HG02840 (cell line): ENCODE data around the gene LACTB.

Source experiments
- ATAC-seq: cut with Tn5 transposase; IDR thresholded peaks from one replicate; pipeline ENCODE4 v1.9.1; 2021; ENCODE audit warnings: mild to moderate bottlenecking, moderate library complexity, moderate number of reproducible peaks; ENCODE audit not compliant: unreplicated experiment, low FRiP score

LACTB gene, protein sequence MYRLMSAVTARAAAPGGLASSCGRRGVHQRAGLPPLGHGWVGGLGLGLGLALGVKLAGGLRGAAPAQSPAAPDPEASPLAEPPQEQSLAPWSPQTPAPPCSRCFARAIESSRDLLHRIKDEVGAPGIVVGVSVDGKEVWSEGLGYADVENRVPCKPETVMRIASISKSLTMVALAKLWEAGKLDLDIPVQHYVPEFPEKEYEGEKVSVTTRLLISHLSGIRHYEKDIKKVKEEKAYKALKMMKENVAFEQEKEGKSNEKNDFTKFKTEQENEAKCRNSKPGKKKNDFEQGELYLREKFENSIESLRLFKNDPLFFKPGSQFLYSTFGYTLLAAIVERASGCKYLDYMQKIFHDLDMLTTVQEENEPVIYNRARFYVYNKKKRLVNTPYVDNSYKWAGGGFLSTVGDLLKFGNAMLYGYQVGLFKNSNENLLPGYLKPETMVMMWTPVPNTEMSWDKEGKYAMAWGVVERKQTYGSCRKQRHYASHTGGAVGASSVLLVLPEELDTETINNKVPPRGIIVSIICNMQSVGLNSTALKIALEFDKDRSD

DNA sequence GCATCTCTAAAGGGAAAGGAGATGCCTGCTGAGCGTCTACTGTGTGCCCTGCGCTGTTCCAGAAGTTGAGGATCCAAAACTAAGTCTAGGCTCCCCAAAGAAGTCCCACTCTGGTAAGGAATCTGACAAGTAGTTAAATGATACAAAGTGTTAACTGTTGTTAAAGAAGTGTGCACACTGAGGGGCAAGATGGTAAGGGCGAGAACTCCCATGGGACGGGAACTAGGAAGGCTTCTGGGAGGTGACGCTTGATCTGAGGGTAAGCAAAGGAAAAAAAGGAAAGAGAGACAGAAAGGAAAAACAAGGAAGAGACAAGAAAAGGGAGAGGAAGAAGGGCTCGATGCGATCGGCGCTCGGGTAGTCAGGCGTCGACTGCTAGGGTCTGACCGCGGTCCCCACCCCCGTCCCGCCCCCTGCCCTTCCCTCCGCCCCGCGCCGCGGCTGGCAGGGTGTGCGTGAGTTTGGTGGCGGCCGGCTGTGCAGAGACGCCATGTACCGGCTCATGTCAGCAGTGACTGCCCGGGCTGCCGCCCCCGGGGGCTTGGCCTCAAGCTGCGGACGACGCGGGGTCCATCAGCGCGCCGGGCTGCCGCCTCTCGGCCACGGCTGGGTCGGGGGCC is at the start of gene LACTB:
Gene LACTB (plus strand): TSS at position 480 of the 620 bp plus-strand sequence. CDS start 11 bp downstream, at position 491.
- ATAC-seq = peak; percentile 78

DNA sequence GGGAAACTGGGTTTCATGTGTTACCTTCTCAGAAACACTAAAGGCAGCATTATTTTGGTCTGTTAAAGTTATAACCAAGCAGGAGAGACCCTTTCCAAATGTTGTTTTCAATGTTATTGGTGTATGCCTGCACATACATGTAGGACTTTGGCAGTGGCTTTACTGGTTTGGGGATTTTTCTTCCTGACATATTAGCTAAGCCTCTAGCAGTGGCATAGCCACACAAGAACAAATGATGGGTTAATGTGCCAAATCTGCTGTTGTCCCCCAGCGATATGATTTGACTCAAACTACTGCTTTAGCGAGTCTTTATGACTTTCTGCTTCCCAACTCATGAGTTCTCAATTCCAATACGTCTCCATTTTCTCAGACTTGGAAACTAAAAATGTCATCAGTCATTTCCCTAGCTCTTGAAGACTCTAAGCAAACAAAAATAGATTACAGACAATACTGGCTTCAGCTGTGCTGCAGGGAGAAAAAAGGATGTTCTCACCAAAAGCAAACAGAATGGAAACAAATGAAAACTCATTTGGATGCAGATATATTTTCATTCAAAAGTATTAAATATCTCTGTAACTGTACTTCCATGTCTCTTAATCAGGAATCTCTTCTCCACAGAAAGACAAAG is 49.5 kb upstream of the LACTB start:
- no peak for ATAC-seq

- no peak for ATAC-seq
Measured at GRCh38 chr15:63072809-63073277, 48.8 kb upstream of the LACTB start.

DNA sequence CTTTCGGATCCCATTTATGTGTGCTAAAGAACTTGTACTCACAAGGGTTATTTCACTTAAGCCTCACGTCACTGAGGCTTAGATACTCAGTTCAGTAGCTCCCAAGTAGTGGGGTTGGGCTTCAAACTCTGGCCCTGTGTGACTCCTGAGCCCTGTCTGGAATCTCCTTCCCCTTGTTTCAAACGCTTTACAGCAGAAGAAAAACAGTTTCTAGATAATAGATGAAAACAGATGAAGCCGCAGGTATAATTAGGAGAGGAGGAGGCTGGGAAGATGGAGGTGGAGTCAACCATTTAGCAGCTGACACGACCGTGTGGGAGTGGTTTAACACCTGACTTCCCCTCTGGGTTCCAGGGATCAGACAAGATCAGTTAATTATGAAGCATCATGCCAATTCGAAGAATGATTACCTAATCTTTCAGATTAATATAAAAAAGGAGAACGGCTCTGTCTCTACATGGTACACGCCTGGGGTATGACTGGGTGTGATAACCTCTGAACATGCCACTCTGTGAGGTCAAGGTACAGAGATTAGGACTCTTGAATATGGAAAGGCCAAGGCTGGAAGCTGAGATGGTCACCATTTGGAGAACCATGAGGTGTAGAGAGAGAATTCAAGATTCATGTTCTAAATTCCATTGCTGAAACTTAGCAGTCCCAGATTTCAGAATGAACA is 48.0 kb upstream of the LACTB start:
- no peak for ATAC-seq

- no peak for ATAC-seq
Measured at GRCh38 chr15:63075015-63075983, 46.4 kb upstream of the LACTB start.

- no peak for ATAC-seq
Measured at GRCh38 chr15:63075984-63076713, 45.5 kb upstream of the LACTB start.

GRCh38 chr15:63076714-63077046 is 45.0 kb upstream of the LACTB start:
- no peak for ATAC-seq

GRCh38 chr15:63077952-63078351 is 43.7 kb upstream of the LACTB start:
- ATAC-seq = no peak

GRCh38 chr15:63079947-63080626 is 41.6 kb upstream of the LACTB start:
- no peak for ATAC-seq

- no peak for ATAC-seq
Measured at GRCh38 chr15:63080634-63081250, 40.9 kb upstream of the LACTB start.

DNA sequence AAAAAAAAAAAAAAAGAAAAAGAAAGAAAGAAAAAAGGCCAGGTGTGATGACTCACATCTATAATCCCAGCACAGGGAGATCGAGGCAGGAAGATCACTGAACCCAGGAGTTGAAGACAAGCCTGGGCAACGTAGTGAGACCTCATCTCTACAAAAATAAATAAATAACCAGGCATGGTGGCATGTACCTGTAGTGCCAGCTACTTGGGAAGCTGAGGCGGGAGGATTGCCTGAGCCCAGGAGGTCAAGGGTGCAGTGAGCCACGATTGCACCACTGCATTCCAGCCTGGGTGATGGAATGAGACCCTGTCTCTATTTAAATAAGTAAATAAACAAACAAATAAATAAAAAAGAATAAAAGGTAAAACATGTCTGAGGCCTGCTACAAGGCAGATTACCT is 39.3 kb upstream of the LACTB start:
- no peak for ATAC-seq

DNA sequence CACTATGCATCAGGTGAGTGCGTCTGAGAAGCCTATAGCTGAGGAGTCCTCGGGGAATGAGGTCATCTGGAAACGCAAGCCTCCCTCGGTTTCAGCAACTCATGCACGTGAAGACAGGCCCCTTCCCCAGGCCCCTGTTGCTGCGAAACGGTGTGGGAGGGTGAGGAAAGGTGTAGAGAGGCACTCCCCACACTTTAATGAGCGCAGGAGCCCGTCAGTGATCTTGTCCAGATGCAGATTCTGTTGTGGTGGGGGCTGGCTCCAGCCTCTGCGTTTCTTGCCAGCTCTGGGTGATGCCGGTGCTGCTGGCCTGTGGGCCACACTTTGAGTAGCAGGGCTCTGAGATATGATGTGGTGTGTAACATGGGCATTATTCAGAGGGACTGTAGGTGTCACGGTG is 38.6 kb upstream of the LACTB start:
- ATAC-seq = no peak

DNA sequence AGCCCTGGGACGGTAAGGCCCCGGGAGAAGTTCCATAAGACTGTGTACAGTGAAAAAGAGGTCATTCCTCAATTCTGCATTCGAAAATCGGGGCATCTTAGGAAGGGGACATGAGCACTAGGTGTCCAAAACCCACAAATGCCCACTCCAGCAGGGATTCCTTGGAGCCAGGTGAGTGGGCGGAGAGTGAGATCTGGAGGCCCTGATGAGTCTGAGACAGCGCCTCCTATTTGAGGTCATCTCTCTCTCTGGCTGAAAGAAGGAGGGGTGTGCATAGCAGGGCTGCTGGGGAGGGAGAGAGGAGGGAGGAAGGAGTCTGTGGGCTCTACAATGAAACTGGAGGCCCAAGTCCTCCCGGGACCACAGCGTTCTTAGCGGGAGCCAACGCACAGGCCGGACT is 38.1 kb upstream of the LACTB start:
- ATAC-seq = no peak

DNA sequence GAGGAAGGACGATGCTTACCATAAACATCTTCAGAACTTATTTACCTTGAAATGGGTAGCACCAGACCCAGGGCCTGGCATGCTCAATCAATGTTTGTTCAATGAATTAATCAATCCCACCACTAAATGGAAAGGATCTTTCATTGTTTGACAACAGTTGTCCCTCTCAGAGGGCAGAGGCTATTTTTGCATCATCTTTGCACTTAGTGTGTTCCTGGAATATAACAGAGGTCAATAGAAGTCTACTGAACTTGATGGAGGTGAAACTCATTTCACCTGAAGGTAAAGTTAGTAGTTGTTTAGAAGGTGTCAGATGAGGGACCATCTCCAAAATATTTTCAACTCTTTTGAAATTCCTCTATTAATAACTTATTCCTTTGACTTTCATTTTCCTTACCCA is 36.9 kb upstream of the LACTB start:
- ATAC-seq = no peak

- ATAC-seq = no peak
Measured at GRCh38 chr15:63085289-63085688, 36.4 kb upstream of the LACTB start.

- no peak for ATAC-seq
Measured at GRCh38 chr15:63086271-63086670, 35.4 kb upstream of the LACTB start.

GRCh38 chr15:63086947-63087346 is 34.7 kb upstream of the LACTB start:
- no peak for ATAC-seq
